GM23248 (cell line): ENCODE measurements around the gene PPP4R2.

Source experiments
- EZH2 ChIP-seq: fragments of 200-600 bp; sonication (generic); IDR thresholded peaks from 2 replicates; pipeline ENCODE4 v1.6.1; 2018; ENCODE audit warnings: antibody characterized with exemption, mild to moderate bottlenecking; ENCODE audit not compliant: insufficient read depth, poor library complexity, severe bottlenecking
- EZH2phosphoT487 ChIP-seq: fragments of 200-600 bp; sonication (generic); IDR thresholded peaks from 2 replicates; pipeline ENCODE4 v1.6.1; 2018; ENCODE audit warnings: antibody characterized with exemption, moderate library complexity, mild to moderate bottlenecking, low read depth; ENCODE audit not compliant: insufficient read depth

DNA sequence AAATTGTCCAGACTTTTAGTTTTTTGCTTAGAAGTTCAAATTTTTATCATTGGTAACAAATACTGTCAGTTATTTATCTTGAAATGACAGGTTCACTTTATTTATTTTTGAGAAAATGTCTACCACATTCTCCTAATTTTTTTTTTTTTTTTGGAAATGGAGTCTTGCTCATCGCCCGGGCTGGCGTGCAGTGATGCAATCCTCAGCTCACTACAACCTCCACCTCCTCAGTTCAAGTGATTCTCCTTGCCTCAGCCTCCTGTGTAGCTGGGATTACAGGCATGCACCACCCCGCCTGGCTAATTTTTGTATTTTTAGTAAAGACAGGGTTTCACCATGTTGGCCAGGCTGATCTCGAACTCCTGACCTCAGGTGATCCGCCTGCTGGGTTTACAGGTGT is 48.8 kb downstream of the PPP4R2 start:
- no peak for TF ChIP-seq EZH2
- no peak for TF ChIP-seq EZH2phosphoT487
